Measurements from ENCODE around the gene PRIM2. TPM values are rescaled to one million over a fixed set of nuclear protein-coding genes. Genes with fewer than 3 reads are reported as not detected.

PRIM2 gene
- total and polyA plus RNA-seq, 2 of the 4 experiments (the other 2 are of a cell fraction), result 11.8 to 37.5 TPM

DNA sequence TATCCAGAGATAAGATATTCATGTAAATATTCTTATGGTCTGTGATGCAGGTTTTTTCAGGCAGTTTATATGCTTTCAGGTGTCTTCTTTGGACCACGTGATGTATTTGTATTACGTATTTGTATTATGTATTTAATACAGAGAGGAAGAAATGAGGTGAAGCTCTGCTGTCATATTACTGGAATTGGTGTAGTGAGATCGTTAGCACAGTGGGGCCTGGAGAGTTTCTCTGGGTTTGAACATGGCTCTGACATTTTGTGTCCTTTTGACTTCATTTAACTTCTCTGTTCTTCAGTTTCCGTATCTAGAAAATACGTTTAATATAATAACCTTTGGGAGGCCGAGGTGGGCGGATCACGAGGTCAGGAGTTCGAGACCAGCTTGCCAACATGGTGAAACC lies 1.6 kb upstream of the PRIM2 start:
- WGBS, 2 experiments (ENCODE audit: extremely low coverage in 2 of 2, insufficient read length in 1 of 2), result 100% methylated on average over 3 of the region's 9 CpGs; no CpG with 5 or more reads in 1 of the 2 experiments

More for the DNA sequence above, 1.6 kb upstream of the PRIM2 start:
- Histone ChIP-seq H3K27me3 (ENCODE audit: control insufficient read depth, insufficient read depth, low read length) (no peaks in the 10 kb centered on the region), H3K14ac (replicated peaks; ENCODE audit: low read depth, low read length) (no peak overlapping the region; the same call in 1 of the 2 replicates), H3K23ac (ENCODE audit: low read depth, low read length) (no peak overlapping the region), H2AK5ac (ENCODE audit: low read depth, low read length) (peak overlapping the region; percentile 59; the same call in 1 of the 2 replicates), H3K56ac (ENCODE audit: extremely low read depth, insufficient read depth, low read length) (no peak overlapping the region), H2BK20ac (ENCODE audit: low read depth, low read length) (peak overlapping the region; percentile 72), H2AK9ac (replicated peaks; ENCODE audit: low read depth, low read length, poor library complexity) (no peak overlapping the region), H4K8ac (ENCODE audit: low read depth in 2 of 2, low read length in 2 of 2) (peak overlapping the region in 1 of 2 experiments; percentile 75; a peak in 3 of 4 replicates), H3K4ac (ENCODE audit: low read depth, low read length) (peak overlapping the region; percentile 73; the same call in 1 of the 2 replicates), H3K36me3 (ENCODE audit: control insufficient read depth, insufficient read depth, low read length) (peaks cover 5% of the 10 kb centered on the region), H3K4me3 (ENCODE audit: insufficient read depth, low read depth, low read length) (no peak overlapping the region), H3K9me3 (ENCODE audit: control insufficient read depth, insufficient read depth, low read length) (no peaks in the 10 kb centered on the region), H4K20me1 (ENCODE audit: insufficient read depth, low read length) (no peaks in the 10 kb centered on the region), H2AFZ (replicated peaks; ENCODE audit: low read length, poor library complexity) (no peak overlapping the region), H2BK15ac (ENCODE audit: low read depth, low read length) (peak overlapping the region; percentile 64; the same call in 2 of the 3 replicates), H3K18ac (ENCODE audit: low read depth, low read length) (no peak overlapping the region), H3K9ac (ENCODE audit: low read depth, low read length) (no peak overlapping the region), H2BK120ac (ENCODE audit: low read depth, low read length) (peak overlapping the region; percentile 82; the same call in 1 of the 2 replicates), H3K9me1 (ENCODE audit: insufficient read depth, low read length) (peaks cover 5% of the 10 kb centered on the region), H2BK5ac (ENCODE audit: low read depth, low read length, poor library complexity, severe bottlenecking) (peak overlapping the region; percentile 1), H4K91ac (ENCODE audit: insufficient read depth, low read depth, low read length) (peak overlapping the region; percentile 31; the same call in 1 of the 2 replicates), H3K27ac (ENCODE audit: insufficient read depth, low read length) (no peak overlapping the region), H3K79me1 (ENCODE audit: low read depth in 1 of 2, low read length in 2 of 2) (peaks cover 23 to 35% of the 10 kb centered on the region in 2 experiments), H3K4me2 (ENCODE audit: low read depth, low read length) (no peak overlapping the region), H4K5ac (ENCODE audit: low read depth, low read length) (no peak overlapping the region), H3K4me1 (ENCODE audit: control insufficient read depth, insufficient read depth, low read length) (peaks cover 14% of the 10 kb centered on the region)
- no peak for ATAC-seq (ENCODE audit: low read depth)
- ChIA-PET CTCF (interaction anchor here (0.6 to 1.9 kb wide), 10 partner anchors 11 to 410 kb away, joined by 3 to 7 read pairs (median 3); partner anchors contain the start of genes BEND6 and ZNF451), POLR2A (ENCODE audit: unreplicated experiment) (no interaction called here)
- TF ChIP-seq FOS (IDR thresholded peaks at IDR 0.05; ENCODE audit: low read depth, low read length) (no peak), RCOR1 (IDR thresholded peaks at IDR 0.05; ENCODE audit: insufficient replicate concordance, low read length) (no peak), MXI1 (IDR thresholded peaks at IDR 0.05; ENCODE audit: borderline replicate concordance, low read depth, low read length) (no peak), RFX5 (IDR thresholded peaks at IDR 0.05; ENCODE audit: low read depth, low read length) (no peak), NFE2L2 (IDR thresholded peaks at IDR 0.05; ENCODE audit: low read depth, low read length) (no peak)
- TF ChIP-seq, protein P1, sequence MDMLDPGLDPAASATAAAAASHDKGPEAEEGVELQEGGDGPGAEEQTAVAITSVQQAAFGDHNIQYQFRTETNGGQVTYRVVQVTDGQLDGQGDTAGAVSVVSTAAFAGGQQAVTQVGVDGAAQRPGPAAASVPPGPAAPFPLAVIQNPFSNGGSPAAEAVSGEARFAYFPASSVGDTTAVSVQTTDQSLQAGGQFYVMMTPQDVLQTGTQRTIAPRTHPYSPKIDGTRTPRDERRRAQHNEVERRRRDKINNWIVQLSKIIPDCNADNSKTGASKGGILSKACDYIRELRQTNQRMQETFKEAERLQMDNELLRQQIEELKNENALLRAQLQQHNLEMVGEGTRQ (IDR thresholded peaks at IDR 0.05; ENCODE audit: low read depth, low read length), result no peak
- dilution Hi-C loops (cut with HindIII; ENCODE audit: low sequenced_read_pairs, unreplicated experiment) (no loop called here), in situ Hi-C loops (cut with MboI; ENCODE audit: low sequenced_read_pairs) (loop anchor here (5.0 to 25.0 kb wide), 5 partner anchors 49 to 979 kb away; partner anchors contain the start of gene DST), intact Hi-C loops (cut with micrococcal nuclease) (loop anchor here (1.0 to 5.0 kb wide), 9 partner anchors 48 to 464 kb away; partner anchors contain the start of genes BAG2 and BEND6)
- BruUV-seq (replicated peaks), result no TSS peak
- DNase-seq, result no peak

Measured in IMR-90 (cell line).